GM18499 (cell line): Measurements from ENCODE around the gene SEC22C.

ENCODE experiments used
- ATAC-seq: cut with Tn5 transposase; IDR thresholded peaks from one replicate; pipeline ENCODE4 v1.9.1; 2021; ENCODE audit warnings: moderate number of reproducible peaks; ENCODE audit not compliant: insufficient read depth, unreplicated experiment

SEC22C gene

DNA sequence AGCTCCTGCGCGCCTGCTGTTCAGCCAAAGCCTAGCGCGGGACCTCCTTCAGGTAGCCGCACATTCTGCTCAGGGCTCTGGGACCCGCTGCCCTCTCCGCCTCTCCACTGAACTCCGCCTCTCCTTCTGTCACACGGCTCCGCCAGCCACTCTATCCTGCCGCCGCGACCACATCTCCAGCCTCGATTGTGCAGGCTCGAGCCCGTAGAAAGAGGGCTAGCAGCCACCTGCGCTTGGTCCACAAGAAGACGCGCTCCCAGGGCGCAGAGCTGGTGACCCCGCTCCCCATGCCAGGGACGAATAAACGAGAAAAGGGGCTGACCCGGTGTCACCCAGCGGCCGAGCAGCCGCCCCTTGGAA is 80.5 kb downstream of the SEC22C start:
- ATAC-seq = no peak

DNA sequence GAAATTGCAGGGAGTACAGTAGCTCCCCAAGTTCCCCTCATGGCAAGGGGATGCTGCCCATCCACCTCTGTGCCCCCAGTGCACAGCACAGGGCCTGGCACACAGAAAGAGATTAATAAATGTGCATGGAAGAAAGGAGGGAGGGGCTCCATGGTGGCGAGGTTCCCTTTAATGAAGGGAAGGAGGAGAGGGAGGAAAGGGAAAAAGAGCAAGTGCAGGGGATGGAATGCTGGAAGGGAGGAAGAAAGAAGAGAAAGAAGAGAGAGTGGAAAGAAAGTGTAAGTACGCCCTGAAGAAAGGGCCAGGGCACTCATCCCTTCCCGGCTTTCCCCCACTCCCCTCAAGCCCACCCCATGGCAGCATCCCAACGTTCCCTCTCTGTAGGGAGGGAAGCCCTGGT is 80.9 kb downstream of the SEC22C start:
- no peak for ATAC-seq

DNA sequence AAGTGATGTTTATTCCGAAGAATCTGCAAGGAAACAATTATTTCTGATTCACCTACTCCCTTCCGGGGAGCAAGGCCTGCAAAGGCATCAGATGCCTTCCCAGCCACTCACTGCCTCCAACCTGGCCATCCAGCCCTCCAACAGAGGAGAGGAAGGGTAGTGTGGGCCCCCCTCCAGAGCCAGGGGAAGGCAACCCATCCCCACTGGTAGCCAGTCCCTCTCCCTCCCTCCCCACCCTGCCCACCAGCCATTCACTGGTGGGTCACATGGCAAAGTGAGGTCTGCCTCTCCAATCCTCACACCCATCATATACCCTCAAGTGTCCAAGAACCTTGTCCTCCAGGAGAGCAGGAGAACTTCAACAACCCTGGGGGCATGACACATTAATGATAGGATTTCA is 81.7 kb downstream of the SEC22C start:
- no peak for ATAC-seq

DNA sequence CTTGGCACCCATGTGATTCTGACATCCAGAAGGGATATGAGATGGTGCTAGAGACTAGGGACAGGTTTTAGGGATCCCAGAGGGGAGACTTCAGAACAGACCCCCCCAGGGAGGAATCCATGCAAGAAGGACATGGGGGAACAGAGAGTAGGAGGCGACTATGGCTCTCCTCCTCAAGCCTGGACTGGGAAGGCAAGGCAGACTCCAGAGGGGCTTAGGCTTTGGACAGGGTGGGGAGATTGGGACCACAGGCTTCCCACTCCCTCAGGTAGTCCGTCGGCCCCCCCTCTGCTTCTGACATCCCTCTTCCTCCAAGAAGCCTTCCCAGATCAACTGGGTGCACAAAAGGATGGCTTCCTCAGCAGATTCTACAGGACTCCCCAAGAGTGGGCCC is 82.3 kb downstream of the SEC22C start:
- no peak for ATAC-seq

DNA sequence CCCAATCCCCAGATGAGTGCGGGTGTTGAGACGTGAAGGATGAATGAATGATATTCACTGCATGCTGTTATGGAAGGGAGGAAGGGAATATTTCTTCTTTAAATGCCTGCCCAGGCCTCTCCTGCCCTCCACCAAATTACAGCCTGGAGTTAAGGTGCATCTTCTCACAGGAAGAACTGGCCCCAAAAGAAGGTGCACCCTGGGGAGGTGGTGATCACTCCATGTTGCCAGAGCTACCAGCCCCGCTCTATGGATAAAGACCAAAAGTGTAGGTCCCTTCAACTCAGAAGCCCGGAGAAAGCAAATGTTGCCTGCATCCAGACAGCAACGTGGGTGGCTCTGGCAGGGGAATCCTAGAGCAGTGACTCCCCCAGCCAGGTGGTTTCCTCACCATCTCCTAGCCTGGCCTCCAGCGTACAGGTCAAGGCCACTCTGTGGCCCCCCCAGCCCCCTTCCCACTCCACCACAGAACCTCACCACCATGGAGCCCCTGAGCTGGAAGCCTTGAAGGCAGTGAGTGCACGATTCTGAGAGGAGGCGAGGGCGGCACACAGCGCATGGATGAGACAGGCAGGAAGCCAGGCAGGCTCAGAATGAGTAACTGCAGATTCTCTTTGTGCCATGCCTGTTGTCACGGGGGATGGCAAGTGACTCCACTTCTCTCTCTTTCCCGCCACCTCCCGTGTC is 82.8 kb downstream of the SEC22C start:
- no peak for ATAC-seq

DNA sequence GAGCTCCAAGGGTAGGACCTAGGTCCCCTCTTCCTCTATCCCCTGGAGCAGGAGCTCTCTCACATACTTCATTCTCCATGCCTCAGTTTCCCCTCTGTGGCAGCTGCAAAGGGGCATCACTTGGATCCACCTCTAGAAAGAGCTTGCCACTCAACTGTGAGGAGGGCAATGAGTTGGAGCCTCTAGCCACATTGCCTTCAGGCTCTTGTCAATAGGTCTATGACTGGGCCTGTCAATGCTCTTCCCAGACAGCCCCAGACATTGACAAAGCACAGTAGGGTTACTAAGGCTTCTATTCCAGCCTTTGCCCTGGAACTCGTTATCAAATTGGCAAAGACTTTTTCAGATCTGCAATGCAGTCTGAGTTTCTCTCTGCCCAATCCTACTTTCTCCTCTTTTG is 83.7 kb downstream of the SEC22C start:
- no peak for ATAC-seq
